Measurements from ENCODE around the gene LMF2.

LMF2 gene

GRCh38 chr22:50481440-50482106 lies 25.9 kb downstream of the LMF2 start, which contains the start of gene ADM2:
Gene ADM2 (plus strand): TSS chr22:50481543. CDS start chr22:50481848, 305 bp downstream.
- peak within 1 kb of the TSS; percentile 52 to 67 for H3K4me3 ChIP-seq (replicated peaks in 1 of 2; ENCODE audit: low read depth in 2 of 2, low read length in 2 of 2)
- peak in 1 of 2 donors; percentile 26 for DNase-seq (ENCODE audit: low read depth in 2 of 2)
- no peak for TF ChIP-seq CTCF (IDR thresholded peaks at IDR 0.05; ENCODE audit: low read depth, low read length)

- no peak for DNase-seq (ENCODE audit: low read depth in 2 of 2)
- H3K4me3 ChIP-seq (replicated peaks in 1 of 2; ENCODE audit: low read depth in 2 of 2, low read length in 2 of 2), result peak overlapping the region in 1 of 2 donors; percentile 67
- TF ChIP-seq CTCF (IDR thresholded peaks at IDR 0.05; ENCODE audit: low read depth, low read length), result no peak
These were observed 26.5 kb downstream of the LMF2 start for GRCh38 chr22:50481045-50481439.

GRCh38 chr22:50479721-50480120 lies 27.8 kb downstream of the LMF2 start:
- H3K4me3 ChIP-seq (replicated peaks in 1 of 2; ENCODE audit: low read depth in 2 of 2, low read length in 2 of 2), result no peak overlapping the region
- no peak for DNase-seq (ENCODE audit: low read depth in 2 of 2)
- TF ChIP-seq CTCF (IDR thresholded peaks at IDR 0.05; ENCODE audit: low read depth, low read length), result no peak

GRCh38 chr22:50477923-50478322 lies 29.6 kb downstream of the LMF2 start:
- DNase-seq (ENCODE audit: low read depth in 2 of 2), result no peak
- no peak for TF ChIP-seq CTCF (IDR thresholded peaks at IDR 0.05; ENCODE audit: low read depth, low read length)
- H3K4me3 ChIP-seq (replicated peaks in 1 of 2; ENCODE audit: low read depth in 2 of 2, low read length in 2 of 2), result no peak overlapping the region

- DNase-seq (ENCODE audit: low read depth in 2 of 2), result no peak
- no peak for TF ChIP-seq CTCF (IDR thresholded peaks at IDR 0.05; ENCODE audit: low read depth, low read length)
- H3K4me3 ChIP-seq (replicated peaks in 1 of 2; ENCODE audit: low read depth in 2 of 2, low read length in 2 of 2), result no peak overlapping the region
These were observed 30.6 kb downstream of the LMF2 start for GRCh38 chr22:50476868-50477267.

- H3K4me3 ChIP-seq (replicated peaks in 1 of 2; ENCODE audit: low read depth in 2 of 2, low read length in 2 of 2), result peak overlapping the region in 1 of 2 donors; percentile 60
- DNase-seq (ENCODE audit: low read depth in 2 of 2), result no peak
- TF ChIP-seq CTCF (IDR thresholded peaks at IDR 0.05; ENCODE audit: low read depth, low read length), result no peak
These were observed 31.9 kb downstream of the LMF2 start for GRCh38 chr22:50475652-50476002.

All from cardiac fibroblast (primary cell).